K562 (cell line): Measurements from ENCODE around the gene PPP1R13B. TPM values are rescaled to one million over a fixed set of nuclear protein-coding genes. Genes with fewer than 3 reads are reported as not detected.

Source experiments
- ATAC-seq: fragments of 200-7000 bp; cut with Tn5 transposase; 3 replicates; pipeline ENCODE4 v1.9.1; 2020; ENCODE audit warnings: moderate library complexity
- BruUV-seq: library from RNA; stranded (reverse); fragments of 400-500 nt; replicated peaks from 2 replicates; lab custom pipeline; 2021; lab: Mats Ljungman, UMichigan
- CTCF ChIA-PET: fragments of 300-600 bp; formaldehyde crosslinking; extraction: SDS; loops from one replicate; lab custom pipeline; 2021; ENCODE audit warnings: low intra/inter-chr PET ratio; lab: Yijun Ruan, JAX
- POLR2A ChIA-PET: fragments of 300-600, 350-650 bp; sonication (Branson Sonifier 250); formaldehyde crosslinking; extraction: SDS; loops from one replicate; lab custom pipeline; 2021; ENCODE audit warnings: antibody characterized with exemption, inconsistent platforms; lab: Yijun Ruan, JAX
- DNase-seq, 4 experiments: peaks; one replicate each; pipeline versions ENCODE4 v3.0.0 to v3.0.0-alpha.2; 2011 to 2018; ENCODE audit warnings: low spot score in 3 of 4, mixed read lengths in 3 of 4; ENCODE audit errors: extremely low read depth in 1 of 4
- FAIRE-seq: peaks from 2 replicates; lab custom pipeline; 2011; peaks lifted over from hg19 to GRCh38; lab: Jason Lieb, UNC
- H2AFZ ChIP-seq: 2 replicates; pipeline ENCODE4 v1.6.0; 2011; ENCODE audit warnings: low read depth, low read length, control low read depth, inconsistent platforms
- H3K27ac ChIP-seq: fragments of 200-600 bp; 3 replicates; pipeline ENCODE4 v1.8.0; 2011; ENCODE audit warnings: low read depth, mild to moderate bottlenecking, control low read depth, inconsistent platforms, low read length, moderate library complexity, mixed read lengths; ENCODE audit errors: extremely low read depth
- H3K27me3 ChIP-seq, 2 experiments: fragments of 300-600 bp in 1 of 2; 2 replicates in 1 of 2; 3 replicates in 1 of 2; pipeline versions ENCODE4 v1.6.0 to v1.8.0; 2011; ENCODE audit warnings: inconsistent platforms in 2 of 2, low read length in 2 of 2, mild to moderate bottlenecking in 1 of 2, mixed read lengths in 1 of 2, moderate library complexity in 1 of 2; ENCODE audit not compliant: control insufficient read depth in 2 of 2, insufficient read depth in 2 of 2
- H3K36me3 ChIP-seq: fragments of 300-600 bp; 3 replicates; pipeline ENCODE4 v1.8.0; 2011; ENCODE audit warnings: mild to moderate bottlenecking, low read length, inconsistent platforms; ENCODE audit not compliant: control insufficient read depth, insufficient read depth
- H3K4me1 ChIP-seq, 2 experiments: fragments of 200-600 bp in 1 of 2; replicated peaks in 1 of 2; 2 replicates in 1 of 2; 3 replicates in 1 of 2; pipeline versions ENCODE4 v1.5.1 to v1.8.0; 2011; ENCODE audit warnings: inconsistent platforms in 2 of 2, low read length in 2 of 2, mild to moderate bottlenecking in 1 of 2, mixed read lengths in 1 of 2, moderate library complexity in 1 of 2; ENCODE audit not compliant: control insufficient read depth in 2 of 2, insufficient read depth in 2 of 2
- H3K4me2 ChIP-seq: 2 replicates; pipeline ENCODE4 v1.6.1; 2011; ENCODE audit warnings: low read length, control low read depth, inconsistent platforms, mixed read lengths; ENCODE audit not compliant: insufficient read depth
- H3K4me3 ChIP-seq: fragments of 200-600 bp; sonication (generic), shearing (Covaris generic); 2 replicates; pipeline ENCODE4 v1.5.1; 2016; ENCODE audit warnings: control low read depth, inconsistent platforms
- H3K79me2 ChIP-seq: fragments of 200-600 bp; 3 replicates; pipeline ENCODE4 v1.8.0; 2011; ENCODE audit warnings: low read length, inconsistent platforms; ENCODE audit not compliant: control insufficient read depth, insufficient read depth
- H3K9ac ChIP-seq, 2 experiments: 2 replicates each; pipeline versions ENCODE4 v1.6.0 to v1.6.1; 2011; ENCODE audit warnings: low read depth in 2 of 2, low read length in 2 of 2, control low read depth in 1 of 2, inconsistent platforms in 1 of 2, mild to moderate bottlenecking in 1 of 2, mixed read lengths in 1 of 2; ENCODE audit not compliant: insufficient read depth in 1 of 2
- H3K9me1 ChIP-seq: one replicate; pipeline ENCODE4 v1.6.0; 2011; ENCODE audit warnings: inconsistent platforms, mild to moderate bottlenecking, low read length, moderate library complexity; ENCODE audit not compliant: control insufficient read depth, insufficient read depth
- H3K9me3 ChIP-seq: replicated peaks from 2 replicates; pipeline ENCODE4 v1.5.1; 2011; ENCODE audit warnings: low read depth, low read length, inconsistent platforms; ENCODE audit not compliant: control insufficient read depth, insufficient read depth
- H4K20me1 ChIP-seq: replicated peaks from 2 replicates; pipeline ENCODE4 v1.6.1; 2011; ENCODE audit warnings: low read length, inconsistent platforms, mixed read lengths; ENCODE audit not compliant: control insufficient read depth, insufficient read depth
- ARID1B ChIP-seq: fragments of 450-650 bp; IDR thresholded peaks from 2 replicates; pipeline ENCODE4 v1.6.1; 2016; ENCODE audit warnings: antibody characterized with exemption, mild to moderate bottlenecking, inconsistent platforms
- DMBX1 ChIP-seq: fragments of 250-450 bp; sonication (Bioruptor Pico); IDR thresholded peaks from 2 replicates; pipeline ENCODE4 v1.8.0; 2022; ENCODE audit warnings: inconsistent platforms, mild to moderate bottlenecking, moderate library complexity, borderline replicate concordance
- ETV6 ChIP-seq, 3 experiments: fragments of 150-350 bp in 1 of 3; sonication (generic) in 1 of 3; formaldehyde crosslinking in 1 of 3; IDR thresholded peaks; 2 replicates each; pipeline versions ENCODE4 v1.6.1 to v1.8.0; 2014 to 2022; ENCODE audit warnings: borderline replicate concordance in 2 of 3, low read depth in 2 of 3, antibody characterized with exemption in 1 of 3, low read length in 1 of 3, mild to moderate bottlenecking in 1 of 3, missing genetic modification reagents in 1 of 3
- GABPB1 ChIP-seq: sonication (generic); formaldehyde crosslinking; IDR thresholded peaks from 2 replicates; pipeline ENCODE4 v1.8.0; 2022; ENCODE audit warnings: mild to moderate bottlenecking, missing genetic modification reagents
- NCOA4 ChIP-seq: fragments of 450-650 bp; IDR thresholded peaks from 2 replicates; pipeline ENCODE4 v1.6.1; 2018; ENCODE audit warnings: mild to moderate bottlenecking; ENCODE audit not compliant: partially characterized antibody
- NELFE ChIP-seq: IDR thresholded peaks from 2 replicates; pipeline ENCODE4 v1.6.1; 2011; ENCODE audit warnings: mild to moderate bottlenecking; ENCODE audit not compliant: insufficient read depth, insufficient read length
- RCOR1 ChIP-seq, 2 experiments: IDR thresholded peaks; 2 replicates each; pipeline ENCODE4 v1.6.1; 2012; ENCODE audit warnings: low read depth in 2 of 2, low read length in 2 of 2, borderline replicate concordance in 1 of 2, improper control_type of control experiment in 1 of 2
- ZBTB5 ChIP-seq: fragments of 450-650 bp; IDR thresholded peaks from 2 replicates; pipeline ENCODE4 v1.6.1; 2017; ENCODE audit warnings: antibody characterized with exemption
- ZNF766 ChIP-seq: fragments of 200-800 bp; sonication (Bioruptor generic); conservative IDR thresholded peaks from 2 replicates; pipeline ENCODE4 v1.6.1; 2016; ENCODE audit warnings: missing genetic modification characterization, missing compliant biosample characterization
- WGBS: fragments of 100-300 bp; shearing (Covaris generic); methylation state at CpG from one replicate; pipeline ENCODE4 v1.1.6; 2016; ENCODE audit warnings: low coverage, mixed read lengths; ENCODE audit not compliant: insufficient coverage; ENCODE audit errors: missing lambda C conversion rate; 5-methylcytosine and 5-hydroxymethylcytosine counted together
- in situ Hi-C: fragments of 300-500 bp; cut with MboI; formaldehyde crosslinking; loops from 4 replicates; pipeline ENCODE4 v1.15.0; 2018; ENCODE audit warnings: inconsistent platforms, mixed read lengths
- intact Hi-C: fragments of 100-400 bp; cut with micrococcal nuclease; formaldehyde crosslinking; loops from 2 replicates; pipeline ENCODE4 v1.14.2; 2022
- polyA plus RNA-seq, 8 experiments: library from polyadenylated mRNA; depleted of rRNA in 4 of 8; stranded (reverse) in 5 of 8; unstranded in 3 of 8; fragments of >200 nt; fragmentation: Nextera tagmentation in 2 of 8; fragmentation: Illumina TruSeq in 1 of 8; extraction: Ambion mirVana in 2 of 8; extraction: Trizol in 1 of 8; gene quantifications; 2 replicates each; pipeline versions ENCODE4 v1.2.1 to v1.2.3, GENCODE V29; 2011 to 2014; ENCODE audit warnings: inconsistent platforms in 1 of 8, missing spikeins in 1 of 8
- total RNA-seq, 7 experiments: library from RNA; depleted of rRNA in 6 of 7; stranded (reverse); fragments of >200 nt in 6 of 7; fragmentation: Illumina TruSeq in 2 of 7; extraction: Trizol in 2 of 7; gene quantifications; 2 replicates each; pipeline versions ENCODE4 v1.2.1 to v1.2.3, GENCODE V29; 2011 to 2021; ENCODE audit warnings: low replicate concordance in 1 of 7

PPP1R13B gene
- total and polyA plus RNA-seq, 9 of the 15 experiments (the other 6 are each of a cell fraction or from before 2014, with no cell fraction given) = 0.03 to 1.7 (median 0.15) TPM

GRCh38 chr14:103692871-103693270, 154.5 kb downstream of the PPP1R13B start:
- Histone ChIP-seq H3K9me1 (no peaks in the 10 kb centered on the region), H3K9me3 (no peaks in the 10 kb centered on the region), H3K27ac (no peak overlapping the region), H3K4me3 (no peak overlapping the region), H3K36me3 (peaks cover 57% of the 10 kb centered on the region; the same call in 2 of the 3 replicates), H3K27me3 (no peaks in the 10 kb centered on the region), H3K79me2 (no peaks in the 10 kb centered on the region), H4K20me1 (no peaks in the 10 kb centered on the region; the same call in 1 of the 2 replicates), H3K4me2 (no peak overlapping the region), H2AFZ (no peak overlapping the region), H3K4me1 (peaks cover 0 to 12% of the 10 kb centered on the region in 2 experiments; a peak in 2 of 5 replicates)
- in situ Hi-C loops = no loop called here
- WGBS = 71% methylated on average over 10 of the region's 12 CpGs
- intact Hi-C loops = no loop called here
- ATAC-seq (no peak), DNase-seq (no peak), FAIRE-seq (no peak)
- CTCF ChIA-PET = no interaction called here
- POLR2A ChIA-PET = interaction anchor here (0.6 kb wide), 2 partner anchors 126 to 172 kb away, joined by 3 to 4 read pairs; no protein-coding TSS in a partner anchor
- no TSS peak for BruUV-seq
- TF ChIP-seq ZNF766 (CRISPR knock-in tag) = no peak
- TF ChIP-seq, all 486 proteins: peak for 0
- no peak overlapping the region for H3K9ac ChIP-seq

- Histone ChIP-seq H3K4me2 (no peak overlapping the region), H4K20me1 (no peaks in the 10 kb centered on the region; the same call in 1 of the 2 replicates), H3K9me1 (no peaks in the 10 kb centered on the region), H3K27ac (no peak overlapping the region), H3K9me3 (no peaks in the 10 kb centered on the region), H3K36me3 (peaks cover 57% of the 10 kb centered on the region; the same call in 2 of the 3 replicates), H3K4me1 (peaks cover 0 to 8% of the 10 kb centered on the region in 2 experiments; a peak in 2 of 5 replicates)
- FAIRE-seq (no peak), DNase-seq (no peak)
- TF ChIP-seq ARID1B = no peak
- no peak for TF ChIP-seq ZBTB5
- TF ChIP-seq NCOA4 = no peak
- TF ChIP-seq ETV6 (IDR thresholded peaks at IDR 0.05; ENCODE audit: borderline replicate concordance in 1 of 2, low read depth in 2 of 2, low read length in 1 of 2) = no peak
- TF ChIP-seq ETV6 (CRISPR knock-in tag; IDR thresholded peaks at IDR 0.05; ENCODE audit: borderline replicate concordance) = no peak
- TF ChIP-seq RCOR1 (IDR thresholded peaks at IDR 0.05; ENCODE audit: borderline replicate concordance in 1 of 2, low read depth in 2 of 2, low read length in 2 of 2) = no peak
- no peak for TF ChIP-seq DMBX1 (CRISPR knock-in tag)
- no peak for TF ChIP-seq GABPB1 (CRISPR knock-in tag)
- TF ChIP-seq NELFE = no peak
- TF ChIP-seq, all 486 proteins: peak for 0
- no peaks in the 10 kb centered on the region for H3K79me2 ChIP-seq
- no peak for ATAC-seq
- ChIA-PET CTCF (no interaction called here), POLR2A (no interaction called here)
- no TSS peak for BruUV-seq
- no peak overlapping the region for H2AFZ ChIP-seq
- intact Hi-C loops = no loop called here
- in situ Hi-C loops = no loop called here
- 88% methylated on average over 14 of the region's 17 CpGs for WGBS
- H3K4me3 ChIP-seq = no peak overlapping the region
- H3K9ac ChIP-seq = no peak overlapping the region
- H3K27me3 ChIP-seq = no peaks in the 10 kb centered on the region
Observed at GRCh38 chr14:103692159-103692558, 155.2 kb downstream of the PPP1R13B start.
